LNCAP (cell line): Measurements from ENCODE around the gene ACTN3.

Source experiments
- TF ChIP-seq, protein P1 (sequence below): fragments of 450-650 bp; IDR thresholded peaks from 2 replicates; pipeline ENCODE4 v1.5.1; 2017; ENCODE audit warnings: mild to moderate bottlenecking

Gene ACTN3

DNA sequence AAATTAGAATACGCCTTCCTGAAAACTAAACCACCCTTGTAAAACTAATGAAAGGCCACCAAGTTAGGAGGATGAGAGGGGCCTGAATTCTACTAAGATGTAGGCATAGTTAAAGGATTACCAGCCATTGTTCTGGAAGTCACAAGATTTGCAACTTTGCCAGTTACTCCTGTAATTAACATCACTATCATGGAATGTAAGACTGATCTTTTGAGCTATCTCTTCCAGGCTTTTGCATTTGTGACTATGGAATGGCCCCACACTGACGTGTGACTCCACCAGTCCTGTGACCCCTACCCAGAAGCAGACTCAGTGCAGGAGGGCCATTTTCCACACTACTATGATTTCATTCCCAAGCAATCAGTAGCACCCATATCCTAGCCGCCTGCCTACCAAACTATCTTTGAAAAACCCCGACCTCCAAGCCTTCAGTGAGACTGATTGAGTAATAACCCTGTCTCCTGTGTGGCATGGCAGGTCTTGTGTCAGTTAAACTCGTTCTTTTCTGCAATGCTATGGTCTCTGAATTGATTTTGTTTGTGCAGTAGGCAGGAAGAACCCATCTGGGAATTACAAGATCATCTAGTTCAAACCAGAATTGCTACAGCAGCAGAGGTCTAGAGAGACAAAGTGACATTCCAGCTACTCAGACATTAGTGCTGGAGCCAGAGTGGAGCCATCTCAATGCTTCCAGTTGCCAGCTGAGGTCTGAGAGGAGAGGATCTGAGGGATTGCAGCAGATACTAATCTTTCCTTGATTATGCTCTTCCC is 23.6 kb downstream of the ACTN3 start:
- TF ChIP-seq, protein P1, sequence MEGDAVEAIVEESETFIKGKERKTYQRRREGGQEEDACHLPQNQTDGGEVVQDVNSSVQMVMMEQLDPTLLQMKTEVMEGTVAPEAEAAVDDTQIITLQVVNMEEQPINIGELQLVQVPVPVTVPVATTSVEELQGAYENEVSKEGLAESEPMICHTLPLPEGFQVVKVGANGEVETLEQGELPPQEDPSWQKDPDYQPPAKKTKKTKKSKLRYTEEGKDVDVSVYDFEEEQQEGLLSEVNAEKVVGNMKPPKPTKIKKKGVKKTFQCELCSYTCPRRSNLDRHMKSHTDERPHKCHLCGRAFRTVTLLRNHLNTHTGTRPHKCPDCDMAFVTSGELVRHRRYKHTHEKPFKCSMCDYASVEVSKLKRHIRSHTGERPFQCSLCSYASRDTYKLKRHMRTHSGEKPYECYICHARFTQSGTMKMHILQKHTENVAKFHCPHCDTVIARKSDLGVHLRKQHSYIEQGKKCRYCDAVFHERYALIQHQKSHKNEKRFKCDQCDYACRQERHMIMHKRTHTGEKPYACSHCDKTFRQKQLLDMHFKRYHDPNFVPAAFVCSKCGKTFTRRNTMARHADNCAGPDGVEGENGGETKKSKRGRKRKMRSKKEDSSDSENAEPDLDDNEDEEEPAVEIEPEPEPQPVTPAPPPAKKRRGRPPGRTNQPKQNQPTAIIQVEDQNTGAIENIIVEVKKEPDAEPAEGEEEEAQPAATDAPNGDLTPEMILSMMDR: no peak

DNA sequence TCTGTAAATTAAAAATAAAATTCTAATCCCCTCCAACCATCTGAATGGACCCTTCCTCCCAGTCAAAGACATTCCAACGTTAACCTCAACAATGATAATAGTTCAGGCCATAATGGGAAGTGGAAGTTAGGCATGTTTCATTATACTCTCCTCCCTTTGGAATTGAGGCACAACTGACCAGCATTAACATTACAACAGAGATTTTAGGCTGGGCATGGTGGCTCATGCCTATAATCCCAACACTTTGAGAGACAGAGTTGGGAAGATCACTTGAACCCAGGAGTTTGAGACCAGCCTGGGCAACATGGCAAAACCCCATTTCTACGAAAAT is 24.1 kb downstream of the ACTN3 start:
- TF ChIP-seq, protein P1: no peak

DNA sequence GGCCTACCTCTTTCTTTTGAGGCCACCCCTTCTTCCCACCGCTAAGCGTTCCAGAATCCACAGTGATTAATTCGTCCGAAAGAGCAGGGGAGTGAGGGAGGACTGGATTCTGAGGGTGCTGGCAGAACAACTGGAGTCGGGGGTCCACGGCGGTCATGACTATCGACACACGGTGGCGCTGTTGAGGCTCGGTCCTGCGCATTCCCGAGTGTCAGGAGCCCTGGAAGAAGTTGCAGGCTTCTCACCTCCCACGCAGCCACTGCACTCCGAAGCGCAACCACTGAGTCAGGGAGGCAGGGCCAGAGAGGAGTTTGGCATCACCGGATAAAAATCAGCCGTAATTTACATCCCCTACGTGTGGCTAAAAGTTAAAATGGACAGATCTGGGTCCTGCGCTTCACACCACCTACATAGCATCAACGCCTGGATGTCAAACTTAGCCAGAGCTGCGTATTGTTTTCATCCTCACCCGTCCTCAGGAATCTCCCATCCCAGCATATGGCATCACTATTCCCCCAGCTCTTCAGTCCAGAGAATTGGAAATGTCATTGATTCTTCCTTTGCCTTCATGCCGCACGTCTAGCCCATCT is 32.4 kb downstream of the ACTN3 start:
- TF ChIP-seq, protein P1: peak; percentile 69

DNA sequence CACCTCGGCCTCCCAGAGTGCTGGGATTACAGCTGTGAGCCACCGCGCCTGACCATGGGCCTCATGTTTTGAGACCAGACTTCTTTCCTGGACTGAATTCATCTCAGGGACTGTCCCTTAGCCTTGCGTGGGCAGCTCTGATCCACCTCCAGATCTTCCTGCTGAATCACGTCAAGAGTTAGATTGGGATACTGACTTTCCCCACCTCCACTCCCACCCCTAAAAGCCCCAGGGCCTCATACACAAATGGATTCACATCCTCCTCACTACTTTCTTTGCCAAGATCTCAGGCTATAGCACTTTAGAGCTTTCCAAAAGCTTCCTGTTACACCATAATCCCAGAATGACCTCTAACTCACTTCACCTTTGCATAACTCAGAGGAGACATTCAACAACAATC is 34.1 kb downstream of the ACTN3 start:
- TF ChIP-seq, protein P1: no peak

DNA sequence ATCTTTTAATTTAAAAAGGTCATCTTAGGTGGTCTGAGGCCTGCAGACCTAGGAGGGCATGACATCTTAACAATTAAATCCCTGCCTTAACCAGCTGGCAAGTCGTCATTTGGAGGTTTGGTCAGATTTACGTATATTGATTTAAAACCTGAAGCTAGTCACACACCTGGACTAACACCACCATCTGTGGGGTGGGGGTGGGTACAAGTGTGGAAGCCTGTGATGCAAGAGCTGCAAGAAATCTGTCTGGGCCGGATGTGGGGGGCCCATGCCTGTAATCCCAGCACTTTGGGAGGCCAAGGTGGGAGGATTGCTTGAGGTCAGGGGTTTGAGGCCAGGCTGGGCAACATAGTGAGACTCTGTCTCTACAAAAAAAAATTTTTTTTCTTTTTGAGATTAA is 34.6 kb downstream of the ACTN3 start:
- TF ChIP-seq, protein P1: no peak

DNA sequence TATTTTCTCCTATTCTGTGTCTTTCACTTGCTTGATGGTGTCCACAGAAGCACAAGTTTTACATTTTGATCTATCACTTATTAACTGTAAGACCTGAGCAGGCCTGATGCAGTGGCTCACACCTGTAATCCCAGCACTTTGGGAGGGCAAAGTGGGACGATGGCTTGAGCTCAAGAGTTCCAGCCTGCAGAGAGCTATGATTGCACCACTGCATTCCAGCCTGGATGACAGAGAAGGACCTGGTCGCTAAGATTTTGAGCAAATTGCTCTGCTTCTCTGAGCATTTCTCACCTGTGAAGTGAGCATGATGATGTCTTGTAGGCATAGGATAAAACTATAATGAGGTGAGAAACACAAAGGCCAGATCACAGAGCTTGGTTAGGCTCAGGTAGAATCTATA is 39.4 kb downstream of the ACTN3 start:
- TF ChIP-seq, protein P1: no peak

DNA sequence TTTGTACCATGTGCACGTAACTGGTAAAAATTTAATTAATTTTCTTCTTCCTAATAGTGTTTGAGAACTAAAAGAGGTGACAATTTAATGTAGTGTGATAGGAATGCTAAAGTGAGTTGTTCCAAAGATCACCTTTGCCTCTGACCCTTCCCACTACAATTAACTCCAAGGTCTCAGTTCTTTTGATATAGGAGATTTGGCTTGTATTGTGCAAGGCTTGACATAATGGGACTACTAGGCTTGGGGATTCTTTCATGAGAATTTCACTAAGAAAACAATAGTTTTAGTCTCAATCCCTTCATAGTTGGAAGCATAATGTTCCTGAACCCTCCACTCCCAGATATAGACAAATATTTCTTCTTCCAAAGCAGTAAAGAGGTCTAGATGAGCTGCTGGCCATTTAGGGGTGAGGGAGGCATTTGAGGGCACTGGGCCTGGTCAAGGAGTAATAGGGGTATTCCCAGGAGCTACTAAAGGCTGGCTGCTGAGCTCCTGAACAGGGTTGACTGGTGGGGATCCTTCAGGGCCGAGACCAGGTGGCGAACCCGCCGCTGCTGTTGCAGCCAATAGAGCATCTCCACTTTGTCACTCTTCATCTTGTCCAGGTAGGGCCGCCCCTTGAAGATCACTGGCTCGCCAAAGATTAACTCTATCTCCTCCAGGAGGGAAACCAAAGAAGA is 43.4 kb downstream of the ACTN3 start:
- TF ChIP-seq, protein P1: no peak
